ENCODE data around the gene RCAN2. TPM values are rescaled to one million over a fixed set of nuclear protein-coding genes. Genes with fewer than 3 reads are reported as not detected.

RCAN2 gene
- total RNA-seq, 1 experiment from 2014 or later: 0.05 TPM

DNA sequence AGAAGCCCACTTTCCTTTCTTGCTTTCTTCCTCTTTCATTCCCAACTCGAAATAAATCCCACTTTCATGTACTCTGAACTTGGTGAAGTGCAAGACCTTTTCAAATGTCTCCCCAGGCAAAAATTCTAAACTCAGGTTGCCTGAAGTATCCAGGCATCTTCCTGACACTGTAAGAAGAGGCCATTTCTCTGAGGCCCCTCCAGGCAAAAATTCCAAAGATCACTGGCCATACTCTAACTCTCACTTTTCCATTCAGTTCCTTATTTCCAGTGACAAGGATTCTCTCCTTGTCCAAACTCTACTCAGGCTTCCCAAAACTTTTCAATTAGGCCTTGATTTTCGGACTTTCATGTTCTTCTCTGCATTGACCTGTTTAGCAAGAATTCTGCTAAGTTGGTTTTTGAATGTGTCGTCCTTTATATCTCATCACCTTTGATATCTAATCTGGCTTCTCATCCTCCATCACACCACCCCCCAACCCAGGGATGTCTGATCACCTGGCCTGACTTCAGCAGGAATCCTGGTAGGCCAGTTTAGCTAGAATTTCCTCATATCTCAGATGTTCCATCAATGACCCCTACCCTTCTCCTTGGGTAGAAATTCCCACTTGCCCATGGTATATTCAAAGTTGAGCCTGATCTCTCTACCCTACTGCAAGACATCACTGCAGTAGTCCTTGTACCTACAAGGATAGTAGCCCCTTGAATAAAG, 124.9 kb downstream of the RCAN2 start:
- in situ Hi-C loops (cut with HindIII; ENCODE audit: low pct_unique_long_range_greater_than_20kb, low sequenced_read_pairs) (no loop called here), intact Hi-C loops (cut with micrococcal nuclease; ENCODE audit: unreplicated experiment) (no loop called here)
- H3K27ac ChIP-seq (ENCODE audit: low read length): no peak overlapping the region
- no peaks in the 10 kb centered on the region for H3K4me1 ChIP-seq (ENCODE audit: control insufficient read depth, insufficient read depth, low read length)
- no peak for ATAC-seq
- no peak for DNase-seq (ENCODE audit: low read depth, low spot score)
- H3K4me3 ChIP-seq (ENCODE audit: low read depth in 2 of 2, low read length in 2 of 2): no peak overlapping the region
- H3K36me3 ChIP-seq (ENCODE audit: control insufficient read depth, insufficient read depth, low read length): no peaks in the 10 kb centered on the region
- ChIA-PET CTCF (no interaction called here), POLR2A (no interaction called here)
- no peaks in the 10 kb centered on the region for H3K27me3 ChIP-seq (ENCODE audit: control insufficient read depth, insufficient read depth, low read length)
- H3K9me3 ChIP-seq (ENCODE audit: control insufficient read depth, insufficient read depth, low read depth, low read length): no peaks in the 10 kb centered on the region
- TF ChIP-seq, protein P1, sequence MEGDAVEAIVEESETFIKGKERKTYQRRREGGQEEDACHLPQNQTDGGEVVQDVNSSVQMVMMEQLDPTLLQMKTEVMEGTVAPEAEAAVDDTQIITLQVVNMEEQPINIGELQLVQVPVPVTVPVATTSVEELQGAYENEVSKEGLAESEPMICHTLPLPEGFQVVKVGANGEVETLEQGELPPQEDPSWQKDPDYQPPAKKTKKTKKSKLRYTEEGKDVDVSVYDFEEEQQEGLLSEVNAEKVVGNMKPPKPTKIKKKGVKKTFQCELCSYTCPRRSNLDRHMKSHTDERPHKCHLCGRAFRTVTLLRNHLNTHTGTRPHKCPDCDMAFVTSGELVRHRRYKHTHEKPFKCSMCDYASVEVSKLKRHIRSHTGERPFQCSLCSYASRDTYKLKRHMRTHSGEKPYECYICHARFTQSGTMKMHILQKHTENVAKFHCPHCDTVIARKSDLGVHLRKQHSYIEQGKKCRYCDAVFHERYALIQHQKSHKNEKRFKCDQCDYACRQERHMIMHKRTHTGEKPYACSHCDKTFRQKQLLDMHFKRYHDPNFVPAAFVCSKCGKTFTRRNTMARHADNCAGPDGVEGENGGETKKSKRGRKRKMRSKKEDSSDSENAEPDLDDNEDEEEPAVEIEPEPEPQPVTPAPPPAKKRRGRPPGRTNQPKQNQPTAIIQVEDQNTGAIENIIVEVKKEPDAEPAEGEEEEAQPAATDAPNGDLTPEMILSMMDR (IDR thresholded peaks at IDR 0.05): no peak
- BruUV-seq (replicated peaks): no TSS peak

DNA sequence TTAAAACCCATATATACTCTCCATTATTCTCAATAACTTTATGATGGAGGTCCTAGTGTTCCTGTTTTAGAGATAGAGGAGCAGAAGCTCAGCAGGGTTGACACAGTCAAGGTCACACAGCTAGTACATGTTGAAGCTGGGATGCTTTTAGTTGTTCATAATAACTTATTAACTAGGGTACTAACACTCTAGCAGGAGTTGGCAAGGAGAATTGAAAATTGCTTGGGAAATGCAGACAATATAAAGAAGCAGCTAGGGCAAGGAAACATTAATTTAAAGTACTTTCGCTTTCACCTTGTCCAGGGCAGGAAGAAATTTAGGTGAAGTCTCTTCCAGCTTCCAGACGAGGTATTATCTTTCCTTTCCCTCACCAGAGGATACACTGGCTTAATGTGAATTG, 133.7 kb downstream of the RCAN2 start:
- Histone ChIP-seq H3K36me3 (ENCODE audit: control insufficient read depth, insufficient read depth, low read length) (no peaks in the 10 kb centered on the region), H3K27ac (ENCODE audit: low read length) (no peak overlapping the region), H3K9me3 (ENCODE audit: control insufficient read depth, insufficient read depth, low read depth, low read length) (no peaks in the 10 kb centered on the region), H3K4me1 (ENCODE audit: control insufficient read depth, insufficient read depth, low read length) (no peaks in the 10 kb centered on the region), H3K4me3 (ENCODE audit: low read depth in 2 of 2, low read length in 2 of 2) (no peak overlapping the region), H3K27me3 (ENCODE audit: control insufficient read depth, insufficient read depth, low read length) (no peaks in the 10 kb centered on the region)
- BruUV-seq (replicated peaks): no TSS peak
- POLR2A ChIA-PET: no interaction called here
- in situ Hi-C loops (cut with HindIII; ENCODE audit: low pct_unique_long_range_greater_than_20kb, low sequenced_read_pairs) (no loop called here), intact Hi-C loops (cut with micrococcal nuclease; ENCODE audit: unreplicated experiment) (no loop called here)
- CTCF ChIA-PET: no interaction called here
- DNase-seq (ENCODE audit: low read depth, low spot score): no peak
- no peak for ATAC-seq
- no peak for TF ChIP-seq POLR2AphosphoS5 (IDR thresholded peaks at IDR 0.05; ENCODE audit: low read depth, low read length)
- TF ChIP-seq TCF7L2 (IDR thresholded peaks at IDR 0.05; ENCODE audit: low read depth, low read length): no peak
- TF ChIP-seq SIN3A (IDR thresholded peaks at IDR 0.05; ENCODE audit: borderline replicate concordance, insufficient read depth, low read depth, low read length): no peak
- TF ChIP-seq, protein P1 (IDR thresholded peaks at IDR 0.05): no peak
- TF ChIP-seq, protein P2, sequence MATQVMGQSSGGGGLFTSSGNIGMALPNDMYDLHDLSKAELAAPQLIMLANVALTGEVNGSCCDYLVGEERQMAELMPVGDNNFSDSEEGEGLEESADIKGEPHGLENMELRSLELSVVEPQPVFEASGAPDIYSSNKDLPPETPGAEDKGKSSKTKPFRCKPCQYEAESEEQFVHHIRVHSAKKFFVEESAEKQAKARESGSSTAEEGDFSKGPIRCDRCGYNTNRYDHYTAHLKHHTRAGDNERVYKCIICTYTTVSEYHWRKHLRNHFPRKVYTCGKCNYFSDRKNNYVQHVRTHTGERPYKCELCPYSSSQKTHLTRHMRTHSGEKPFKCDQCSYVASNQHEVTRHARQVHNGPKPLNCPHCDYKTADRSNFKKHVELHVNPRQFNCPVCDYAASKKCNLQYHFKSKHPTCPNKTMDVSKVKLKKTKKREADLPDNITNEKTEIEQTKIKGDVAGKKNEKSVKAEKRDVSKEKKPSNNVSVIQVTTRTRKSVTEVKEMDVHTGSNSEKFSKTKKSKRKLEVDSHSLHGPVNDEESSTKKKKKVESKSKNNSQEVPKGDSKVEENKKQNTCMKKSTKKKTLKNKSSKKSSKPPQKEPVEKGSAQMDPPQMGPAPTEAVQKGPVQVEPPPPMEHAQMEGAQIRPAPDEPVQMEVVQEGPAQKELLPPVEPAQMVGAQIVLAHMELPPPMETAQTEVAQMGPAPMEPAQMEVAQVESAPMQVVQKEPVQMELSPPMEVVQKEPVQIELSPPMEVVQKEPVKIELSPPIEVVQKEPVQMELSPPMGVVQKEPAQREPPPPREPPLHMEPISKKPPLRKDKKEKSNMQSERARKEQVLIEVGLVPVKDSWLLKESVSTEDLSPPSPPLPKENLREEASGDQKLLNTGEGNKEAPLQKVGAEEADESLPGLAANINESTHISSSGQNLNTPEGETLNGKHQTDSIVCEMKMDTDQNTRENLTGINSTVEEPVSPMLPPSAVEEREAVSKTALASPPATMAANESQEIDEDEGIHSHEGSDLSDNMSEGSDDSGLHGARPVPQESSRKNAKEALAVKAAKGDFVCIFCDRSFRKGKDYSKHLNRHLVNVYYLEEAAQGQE (IDR thresholded peaks at IDR 0.05; ENCODE audit: insufficient read depth in 1 of 2, low read depth in 2 of 2, low read length in 1 of 2): no peak
